ENCODE data around the gene GALNT1. TPM values are rescaled to one million over a fixed set of nuclear protein-coding genes. Genes with fewer than 3 reads are reported as not detected.

GALNT1 gene
- total RNA-seq, 1 donor from 2014 or later = 37.5 TPM

GRCh38 chr18:35661483-35662146, 80.1 kb downstream of the GALNT1 start:
- peaks cover 2 to 11% of the 10 kb centered on the region in 2 donors for H3K36me3 ChIP-seq
- H3K27me3 ChIP-seq = no peaks in the 10 kb centered on the region
- H3K27ac ChIP-seq = no peak overlapping the region
- no peak for TF ChIP-seq CTCF (IDR thresholded peaks at IDR 0.05)
- no peaks in the 10 kb centered on the region for H3K4me1 ChIP-seq
- no peak for DNase-seq (ENCODE audit: low spot score in 2 of 2)
- no peak overlapping the region for H3K4me3 ChIP-seq
- intact Hi-C loops (cut with DNase I) = no loop called here
- H3K9me3 ChIP-seq = no peaks in the 10 kb centered on the region

- no peak overlapping the region for H3K4me3 ChIP-seq
- H3K9me3 ChIP-seq = no peaks in the 10 kb centered on the region
Measured at GRCh38 chr18:35662293-35663062, 80.9 kb downstream of the GALNT1 start.

GRCh38 chr18:35671966-35672603, 90.5 kb downstream of the GALNT1 start:
- H3K27ac ChIP-seq = no peak overlapping the region
- no peak for DNase-seq (ENCODE audit: low spot score in 2 of 2)
- TF ChIP-seq CTCF (IDR thresholded peaks at IDR 0.05) = no peak
- H3K36me3 ChIP-seq = peaks cover 2 to 6% of the 10 kb centered on the region in 2 donors
- no peak overlapping the region for H3K4me3 ChIP-seq
- H3K9me3 ChIP-seq = no peaks in the 10 kb centered on the region
- H3K27me3 ChIP-seq = no peaks in the 10 kb centered on the region
- H3K4me1 ChIP-seq = no peaks in the 10 kb centered on the region
- intact Hi-C loops (cut with DNase I) = no loop called here

More at GRCh38 chr18:35662293-35663062, 80.9 kb downstream of the GALNT1 start:
- H3K27ac ChIP-seq = no peak overlapping the region
- peaks cover 2 to 19% of the 10 kb centered on the region in 2 donors for H3K36me3 ChIP-seq
- no peak for TF ChIP-seq CTCF (IDR thresholded peaks at IDR 0.05)
- intact Hi-C loops (cut with DNase I) = no loop called here
- no peaks in the 10 kb centered on the region for H3K4me1 ChIP-seq
- no peak for DNase-seq (ENCODE audit: low spot score in 2 of 2)
- H3K27me3 ChIP-seq = no peaks in the 10 kb centered on the region

GRCh38 chr18:35672897-35673296, 91.4 kb downstream of the GALNT1 start:
- peaks cover 0 to 2% of the 10 kb centered on the region in 2 donors for H3K36me3 ChIP-seq
- H3K27me3 ChIP-seq = no peaks in the 10 kb centered on the region
- H3K4me3 ChIP-seq = no peak overlapping the region
- H3K9me3 ChIP-seq = no peaks in the 10 kb centered on the region
- no peaks in the 10 kb centered on the region for H3K4me1 ChIP-seq
- TF ChIP-seq CTCF (IDR thresholded peaks at IDR 0.05) = no peak
- no peak for DNase-seq (ENCODE audit: low spot score in 2 of 2)
- no peak overlapping the region for H3K27ac ChIP-seq
- intact Hi-C loops (cut with DNase I) = no loop called here

- H3K4me1 ChIP-seq = no peaks in the 10 kb centered on the region
- H3K27me3 ChIP-seq = no peaks in the 10 kb centered on the region
- no peak for DNase-seq (ENCODE audit: low spot score in 2 of 2)
- no peak overlapping the region for H3K4me3 ChIP-seq
- H3K36me3 ChIP-seq = peaks cover 0 to 2% of the 10 kb centered on the region in 2 donors
- no peak for TF ChIP-seq CTCF (IDR thresholded peaks at IDR 0.05)
- no peaks in the 10 kb centered on the region for H3K9me3 ChIP-seq
- intact Hi-C loops (cut with DNase I) = no loop called here
- H3K27ac ChIP-seq = no peak overlapping the region
Measured at GRCh38 chr18:35673682-35674081, 92.1 kb downstream of the GALNT1 start.
